ENCODE measurements around the gene SERINC2. TPM values are rescaled to one million over a fixed set of nuclear protein-coding genes. Genes with fewer than 3 reads are reported as not detected.

SERINC2 gene
- total RNA-seq, 1 experiment from 2014 or later: 14.1 TPM

DNA sequence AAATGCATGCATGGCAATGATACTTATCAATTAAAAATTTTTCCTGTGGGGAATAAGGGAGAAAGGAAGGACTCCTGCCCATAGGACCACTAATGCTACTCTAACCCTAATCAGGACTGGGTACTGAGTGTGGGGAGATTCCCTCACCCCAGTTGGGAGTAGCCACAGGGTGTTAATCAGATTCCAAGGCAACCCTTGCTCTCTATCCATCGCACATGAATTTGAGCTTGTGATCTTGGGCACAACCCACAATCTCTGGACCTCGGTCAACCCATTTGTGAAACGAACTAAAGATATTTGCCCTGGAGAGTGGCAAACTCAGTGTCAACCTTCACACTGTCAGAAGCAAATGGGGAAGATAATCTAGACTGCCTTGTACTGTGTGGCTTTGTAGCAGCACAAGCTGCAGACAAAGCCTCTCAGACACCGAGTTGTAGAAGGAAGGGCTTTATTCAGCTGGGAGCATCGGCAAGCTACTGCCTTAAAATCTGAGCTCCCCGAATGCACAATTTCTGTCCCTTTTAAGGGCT is 69.5 kb downstream of the SERINC2 start:
- no peak overlapping the region for H2BK20ac ChIP-seq (ENCODE audit: low read depth, low read length, poor library complexity, severe bottlenecking)
- H2BK12ac ChIP-seq (ENCODE audit: insufficient read length, low read depth, low read length): no peak overlapping the region
- H2AK5ac ChIP-seq (ENCODE audit: insufficient read length, low read length): no peak overlapping the region
- no peaks in the 10 kb centered on the region for H3K9me3 ChIP-seq (ENCODE audit: control insufficient read depth, low read depth, low read length)
- no peak overlapping the region for H4K8ac ChIP-seq (replicated peaks; ENCODE audit: insufficient read length, low read depth, low read length)
- H3K18ac ChIP-seq (ENCODE audit: insufficient read length, low read depth, low read length): no peak overlapping the region
- no peak overlapping the region for H3K14ac ChIP-seq (ENCODE audit: insufficient read depth, low read length)
- H2BK15ac ChIP-seq (ENCODE audit: low read depth, low read length): no peak overlapping the region
- H4K91ac ChIP-seq (ENCODE audit: insufficient read length, low read depth, low read length): no peak overlapping the region
- H3K56ac ChIP-seq (ENCODE audit: insufficient read length, low read depth, low read length): no peak overlapping the region
- peaks cover 1% of the 10 kb centered on the region; the same call in 1 of the 2 replicates for H3K27me3 Mint-ChIP-seq (ENCODE audit: low read depth)
- H3K36me3 Mint-ChIP-seq (ENCODE audit: insufficient read depth in 1 of 3, low read depth in 3 of 3): peaks cover 4 to 14% (median 10%) of the 10 kb centered on the region in 3 experiments; a peak in 6 of 7 replicates
- no peaks in the 10 kb centered on the region for H3K23me2 ChIP-seq (ENCODE audit: insufficient read length, low read depth, low read length, poor library complexity, severe bottlenecking)
- no peak overlapping the region for H3K27ac Mint-ChIP-seq
- H3K4ac ChIP-seq (ENCODE audit: low read depth, low read length): no peak overlapping the region
- H3K4me1 ChIP-seq (ENCODE audit: insufficient read depth, low read length): peaks cover 3% of the 10 kb centered on the region; the same call in 1 of the 2 replicates
- WGBS (ENCODE audit: extremely low coverage, insufficient read length, low lambda C conversion rate): no CpG with 5 or more reads among the region's 6 CpGs
- H3K23ac ChIP-seq (ENCODE audit: insufficient read length, low read depth, low read length): no peak overlapping the region
- H3K27me3 ChIP-seq (ENCODE audit: insufficient read depth, low read length): no peaks in the 10 kb centered on the region
- peaks cover 21 to 23% of the 10 kb centered on the region in 2 experiments for H3K9me3 Mint-ChIP-seq
- H2AFZ ChIP-seq (ENCODE audit: low read length): no peak overlapping the region
- H4K5ac ChIP-seq (ENCODE audit: insufficient read length, low read depth, low read length): no peak overlapping the region
- no peak overlapping the region for H3K4me2 ChIP-seq (ENCODE audit: insufficient read depth, insufficient read length, low read length)
- H3K27ac ChIP-seq (ENCODE audit: insufficient read length, low read depth, low read length): no peak overlapping the region
- no peaks in the 10 kb centered on the region for H3K79me2 ChIP-seq (ENCODE audit: insufficient read depth, low read length)
- H3K4me1 Mint-ChIP-seq: peaks cover 23 to 25% of the 10 kb centered on the region in 2 experiments
- H3K4me3 Mint-ChIP-seq: no peak overlapping the region
- no peaks in the 10 kb centered on the region for H4K20me1 ChIP-seq (ENCODE audit: control insufficient read depth, insufficient read depth, insufficient read length)
- no peak overlapping the region for H3K9ac ChIP-seq (ENCODE audit: extremely low read depth, insufficient read length, low read length)
- H2BK5ac ChIP-seq (ENCODE audit: insufficient read length, low read length): no peak overlapping the region
- no peaks in the 10 kb centered on the region for H3K79me1 ChIP-seq (ENCODE audit: insufficient read depth, low read depth, low read length, poor library complexity, severe bottlenecking)
- no peak overlapping the region for H2BK120ac ChIP-seq (ENCODE audit: low read depth, low read length, poor library complexity, severe bottlenecking)
- H3T11ph ChIP-seq (ENCODE audit: low read length): no peak overlapping the region
- DNase-seq: no peak
- TF ChIP-seq CTCF (conservative IDR thresholded peaks at IDR 0.05): no peak
